ENCODE results near the gene AKT2. TPM values are rescaled to one million over a fixed set of nuclear protein-coding genes. Genes with fewer than 3 reads are reported as not detected.

AKT2 gene
- polyA plus RNA-seq, 1 donor: 101 TPM

- peaks cover 9% of the 10 kb centered on the region for H3K4me1 ChIP-seq (ENCODE audit: control insufficient read depth, insufficient read depth, low read length)
Measured at GRCh38 chr19:40273469-40274360, 11.4 kb downstream of the AKT2 start.

GRCh38 chr19:40272261-40272660, 12.9 kb downstream of the AKT2 start:
- no peak for DNase-seq
- no peaks in the 10 kb centered on the region for H3K9me3 ChIP-seq (ENCODE audit: control insufficient read depth, low read depth, low read length)
- no CpG with 5 or more reads among the region's 14 CpGs for WGBS (ENCODE audit: insufficient coverage, low lambda C conversion rate)
- H3K27me3 ChIP-seq (ENCODE audit: control insufficient read depth, insufficient read depth, low read length): no peaks in the 10 kb centered on the region
- H3K36me3 ChIP-seq (ENCODE audit: control insufficient read depth, insufficient read depth, low read length): peaks cover 18% of the 10 kb centered on the region
- no peaks in the 10 kb centered on the region for H3K4me1 ChIP-seq (ENCODE audit: control insufficient read depth, insufficient read depth, low read length)
- H3K27ac ChIP-seq (ENCODE audit: low read length): no peak overlapping the region
- H3K4me3 ChIP-seq (ENCODE audit: low read length): no peak overlapping the region

More at GRCh38 chr19:40273469-40274360, 11.4 kb downstream of the AKT2 start:
- H3K4me3 ChIP-seq (ENCODE audit: low read length): no peak overlapping the region
- DNase-seq: no peak
- peaks cover 18% of the 10 kb centered on the region for H3K36me3 ChIP-seq (ENCODE audit: control insufficient read depth, insufficient read depth, low read length)
- H3K27me3 ChIP-seq (ENCODE audit: control insufficient read depth, insufficient read depth, low read length): no peaks in the 10 kb centered on the region
- no CpG with 5 or more reads among the region's 14 CpGs for WGBS (ENCODE audit: insufficient coverage, low lambda C conversion rate)
- no peaks in the 10 kb centered on the region for H3K9me3 ChIP-seq (ENCODE audit: control insufficient read depth, low read depth, low read length)
- H3K27ac ChIP-seq (ENCODE audit: low read length): no peak overlapping the region

DNA sequence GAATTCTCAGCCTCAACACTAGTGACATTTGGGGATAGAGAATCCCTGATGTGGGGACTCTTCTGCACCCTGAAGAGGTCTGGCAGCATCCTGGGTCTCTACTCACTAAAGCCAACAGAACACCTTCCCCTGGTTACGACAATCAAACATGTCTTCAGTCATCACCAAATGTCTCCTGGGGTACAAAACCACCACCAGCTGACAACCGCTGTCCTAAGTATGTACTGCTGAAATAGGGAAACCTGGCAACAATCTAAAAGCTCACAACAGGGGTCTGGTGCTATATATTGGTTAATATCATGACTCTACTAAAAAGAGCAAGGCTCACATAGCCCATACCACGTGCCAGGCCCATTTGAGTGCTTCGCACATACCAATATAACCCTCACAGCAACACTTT, 13.4 kb downstream of the AKT2 start:
- Histone ChIP-seq H3K27ac (ENCODE audit: low read length) (no peak overlapping the region), H3K36me3 (ENCODE audit: control insufficient read depth, insufficient read depth, low read length) (peaks cover 20% of the 10 kb centered on the region), H3K27me3 (ENCODE audit: control insufficient read depth, insufficient read depth, low read length) (no peaks in the 10 kb centered on the region), H3K4me1 (ENCODE audit: control insufficient read depth, insufficient read depth, low read length) (no peaks in the 10 kb centered on the region), H3K4me3 (ENCODE audit: low read length) (no peak overlapping the region), H3K9me3 (ENCODE audit: control insufficient read depth, low read depth, low read length) (no peaks in the 10 kb centered on the region)
- no peak for DNase-seq
- WGBS (ENCODE audit: insufficient coverage, low lambda C conversion rate): no CpG with 5 or more reads among the region's 4 CpGs

GRCh38 chr19:40270362-40271089, 14.6 kb downstream of the AKT2 start:
- H3K4me1 ChIP-seq (ENCODE audit: control insufficient read depth, insufficient read depth, low read length): no peaks in the 10 kb centered on the region
- no peaks in the 10 kb centered on the region for H3K9me3 ChIP-seq (ENCODE audit: control insufficient read depth, low read depth, low read length)
- peaks cover 21% of the 10 kb centered on the region for H3K36me3 ChIP-seq (ENCODE audit: control insufficient read depth, insufficient read depth, low read length)
- no peak overlapping the region for H3K4me3 ChIP-seq (ENCODE audit: low read length)
- no peaks in the 10 kb centered on the region for H3K27me3 ChIP-seq (ENCODE audit: control insufficient read depth, insufficient read depth, low read length)
- no peak overlapping the region for H3K27ac ChIP-seq (ENCODE audit: low read length)
- no CpG with 5 or more reads among the region's 12 CpGs for WGBS (ENCODE audit: insufficient coverage, low lambda C conversion rate)
- DNase-seq: no peak

DNA sequence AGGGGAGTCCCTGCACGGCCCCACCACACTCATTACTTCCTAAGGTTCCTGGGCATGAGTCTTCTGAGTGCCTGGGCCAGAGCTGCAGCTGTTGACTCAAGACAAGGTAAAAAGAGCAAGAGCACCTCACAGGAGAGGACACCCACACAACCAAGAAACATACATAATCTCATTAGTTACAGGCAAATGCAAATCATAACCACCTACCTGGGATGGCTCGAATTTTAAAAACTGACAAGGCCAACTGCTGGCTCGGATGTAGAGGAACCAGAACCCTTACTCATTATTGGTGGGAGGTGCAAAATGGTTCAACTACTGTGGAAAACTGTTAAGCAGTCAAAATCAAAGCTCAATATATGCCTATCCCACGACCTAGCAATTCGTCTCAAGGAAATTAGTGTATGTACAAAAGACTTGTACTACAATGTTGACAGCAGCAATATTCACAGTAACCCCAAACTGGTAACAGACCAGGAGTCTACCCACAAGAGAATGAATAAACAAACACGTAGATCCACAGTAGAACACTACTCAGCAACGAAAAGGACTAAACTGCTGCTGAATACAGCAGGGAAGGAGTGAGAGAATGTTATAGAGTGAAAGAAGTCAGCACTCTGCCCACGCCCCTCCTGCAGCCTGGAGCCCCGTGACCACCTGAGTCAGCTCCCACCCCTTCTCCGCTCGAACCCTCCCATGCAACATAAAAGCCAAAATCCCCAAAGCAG, 15.8 kb downstream of the AKT2 start:
- H3K4me1 ChIP-seq (ENCODE audit: control insufficient read depth, insufficient read depth, low read length): no peaks in the 10 kb centered on the region
- H3K27me3 ChIP-seq (ENCODE audit: control insufficient read depth, insufficient read depth, low read length): no peaks in the 10 kb centered on the region
- no peak for DNase-seq
- H3K36me3 ChIP-seq (ENCODE audit: control insufficient read depth, insufficient read depth, low read length): peaks cover 31% of the 10 kb centered on the region
- H3K27ac ChIP-seq (ENCODE audit: low read length): no peak overlapping the region
- WGBS (ENCODE audit: insufficient coverage, low lambda C conversion rate): no CpG with 5 or more reads among the region's 11 CpGs
- no peak overlapping the region for H3K4me3 ChIP-seq (ENCODE audit: low read length)
- no peaks in the 10 kb centered on the region for H3K9me3 ChIP-seq (ENCODE audit: control insufficient read depth, low read depth, low read length)

- WGBS (ENCODE audit: insufficient coverage, low lambda C conversion rate): no CpG with 5 or more reads among the region's 6 CpGs
- H3K27me3 ChIP-seq (ENCODE audit: control insufficient read depth, insufficient read depth, low read length): no peaks in the 10 kb centered on the region
- H3K4me3 ChIP-seq (ENCODE audit: low read length): no peak overlapping the region
- no peaks in the 10 kb centered on the region for H3K4me1 ChIP-seq (ENCODE audit: control insufficient read depth, insufficient read depth, low read length)
- no peaks in the 10 kb centered on the region for H3K9me3 ChIP-seq (ENCODE audit: control insufficient read depth, low read depth, low read length)
- no peak for DNase-seq
- H3K27ac ChIP-seq (ENCODE audit: low read length): no peak overlapping the region
- peaks cover 46% of the 10 kb centered on the region for H3K36me3 ChIP-seq (ENCODE audit: control insufficient read depth, insufficient read depth, low read length)
Measured at GRCh38 chr19:40267601-40267997, 17.5 kb downstream of the AKT2 start.

- no CpG with 5 or more reads among the region's 15 CpGs for WGBS (ENCODE audit: insufficient coverage, low lambda C conversion rate)
Measured at GRCh38 chr19:40266912-40267600, 18.1 kb downstream of the AKT2 start.

DNA sequence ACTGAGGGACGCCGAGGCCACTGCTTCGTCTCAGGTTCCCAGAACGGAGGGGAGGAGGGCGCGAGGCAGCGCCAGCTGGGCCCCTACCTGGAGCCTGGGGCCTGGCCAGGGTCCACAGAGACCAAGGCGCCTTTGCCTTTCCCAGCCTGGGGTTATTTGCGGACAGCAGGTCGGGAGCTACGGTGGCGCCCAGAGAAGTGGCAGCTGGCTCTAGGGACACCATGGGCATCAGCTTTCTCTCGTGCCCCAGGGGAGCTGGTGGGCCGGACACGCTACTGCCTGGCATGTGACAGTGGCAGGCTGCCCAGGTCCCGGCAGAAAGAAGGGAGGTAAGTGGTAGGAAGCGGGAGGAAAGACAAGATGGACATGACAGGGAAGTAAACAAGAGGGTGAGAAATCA, 19.0 kb downstream of the AKT2 start:
- H3K27me3 ChIP-seq (ENCODE audit: control insufficient read depth, insufficient read depth, low read length): no peaks in the 10 kb centered on the region
- H3K27ac ChIP-seq (ENCODE audit: low read length): no peak overlapping the region
- no peak for DNase-seq
- H3K4me1 ChIP-seq (ENCODE audit: control insufficient read depth, insufficient read depth, low read length): no peaks in the 10 kb centered on the region
- peaks cover 44% of the 10 kb centered on the region for H3K36me3 ChIP-seq (ENCODE audit: control insufficient read depth, insufficient read depth, low read length)
- H3K4me3 ChIP-seq (ENCODE audit: low read length): no peak overlapping the region
- no peaks in the 10 kb centered on the region for H3K9me3 ChIP-seq (ENCODE audit: control insufficient read depth, low read depth, low read length)
- WGBS (ENCODE audit: insufficient coverage, low lambda C conversion rate): no CpG with 5 or more reads among the region's 17 CpGs

More at GRCh38 chr19:40266912-40267600, 18.1 kb downstream of the AKT2 start:
- Histone ChIP-seq H3K4me3 (ENCODE audit: low read length) (no peak overlapping the region), H3K4me1 (ENCODE audit: control insufficient read depth, insufficient read depth, low read length) (no peaks in the 10 kb centered on the region), H3K36me3 (ENCODE audit: control insufficient read depth, insufficient read depth, low read length) (peaks cover 45% of the 10 kb centered on the region), H3K27ac (ENCODE audit: low read length) (no peak overlapping the region), H3K27me3 (ENCODE audit: control insufficient read depth, insufficient read depth, low read length) (no peaks in the 10 kb centered on the region), H3K9me3 (ENCODE audit: control insufficient read depth, low read depth, low read length) (no peaks in the 10 kb centered on the region)
- no peak for DNase-seq

DNA sequence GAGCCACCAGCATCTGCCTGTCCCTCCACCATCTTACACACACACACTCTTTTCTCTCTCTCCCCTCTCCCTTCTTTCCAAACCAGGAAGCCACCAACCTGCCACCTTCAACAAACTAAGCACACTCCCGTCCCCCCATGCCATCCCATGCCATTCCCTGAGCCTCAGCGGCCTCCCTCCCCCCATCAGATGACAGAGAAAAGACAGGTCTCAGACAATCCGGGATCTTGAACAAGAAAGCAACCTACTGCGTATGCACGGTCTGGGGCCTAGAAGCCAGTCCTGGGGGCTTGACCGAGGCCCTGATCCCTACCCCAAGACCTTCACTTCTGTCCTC, 19.4 kb downstream of the AKT2 start:
- H3K27me3 ChIP-seq (ENCODE audit: control insufficient read depth, insufficient read depth, low read length): no peaks in the 10 kb centered on the region
- no peaks in the 10 kb centered on the region for H3K9me3 ChIP-seq (ENCODE audit: control insufficient read depth, low read depth, low read length)
- no peak for DNase-seq
- H3K36me3 ChIP-seq (ENCODE audit: control insufficient read depth, insufficient read depth, low read length): peaks cover 44% of the 10 kb centered on the region
- no peak overlapping the region for H3K4me3 ChIP-seq (ENCODE audit: low read length)
- no peak overlapping the region for H3K27ac ChIP-seq (ENCODE audit: low read length)
- whole genome bisulfite sequencing (ENCODE audit: insufficient coverage, low lambda C conversion rate): no CpG with 5 or more reads among the region's 6 CpGs
- H3K4me1 ChIP-seq (ENCODE audit: control insufficient read depth, insufficient read depth, low read length): no peaks in the 10 kb centered on the region
